CD14-positive monocyte (primary cell): ENCODE measurements around the gene ANKRD13C. TPM values are rescaled to one million over a fixed set of nuclear protein-coding genes. Genes with fewer than 3 reads are reported as not detected.
A peak's percentile ranks its signal among the peaks of the same experiment; 100 is the strongest.

Experiments used
- DNase-seq, 3 donors: peaks; one replicate each; pipeline ENCODE4 v3.0.0-alpha.2; 2011 to 2022
- H2AFZ ChIP-seq: 2 replicates; pipeline ENCODE4 v1.6.0; 2012; ENCODE audit warnings: mild to moderate bottlenecking, low read depth, low read length, inconsistent platforms; ENCODE audit not compliant: insufficient read depth, poor library complexity, severe bottlenecking
- H3K27ac ChIP-seq, 2 donors: 1 replicate in 1 of 2; 2 replicates in 1 of 2; pipeline ENCODE4 v1.5.1; 2012 to 2013; ENCODE audit warnings: low read length in 2 of 2, control low read depth in 1 of 2, inconsistent platforms in 1 of 2, low read depth in 1 of 2, mild to moderate bottlenecking in 1 of 2
- H3K27me3 ChIP-seq, 2 donors: one replicate each; pipeline versions ENCODE4 v1.6.0 to v1.6.1; 2011 to 2013; ENCODE audit warnings: low read length in 2 of 2; ENCODE audit not compliant: control insufficient read depth in 2 of 2, insufficient read depth in 2 of 2
- H3K36me3 ChIP-seq, 2 donors: replicated peaks in 1 of 2; 1 replicate in 1 of 2; 2 replicates in 1 of 2; pipeline versions ENCODE4 v1.5.1 to v1.6.1; 2012 to 2013; ENCODE audit warnings: low read length in 2 of 2, control low read depth in 1 of 2, inconsistent platforms in 1 of 2, mild to moderate bottlenecking in 1 of 2; ENCODE audit not compliant: insufficient read depth in 2 of 2, control insufficient read depth in 1 of 2
- H3K4me1 ChIP-seq, 2 donors: 1 replicate in 1 of 2; 2 replicates in 1 of 2; pipeline versions ENCODE4 v1.5.1 to v1.6.1; 2012 to 2013; ENCODE audit warnings: low read length in 2 of 2, control low read depth in 1 of 2, inconsistent platforms in 1 of 2, mild to moderate bottlenecking in 1 of 2, moderate library complexity in 1 of 2; ENCODE audit not compliant: insufficient read depth in 2 of 2, control insufficient read depth in 1 of 2
- H3K4me2 ChIP-seq: replicated peaks from 2 replicates; pipeline ENCODE3; 2012; ENCODE audit warnings: low read length, moderate library complexity, mild to moderate bottlenecking; ENCODE audit not compliant: poor library complexity, severe bottlenecking; ENCODE audit errors: extremely low read depth
- H3K4me3 ChIP-seq, 3 experiments: fragments of 200-600 bp in 1 of 3; sonication (generic) in 1 of 3; replicated peaks in 1 of 3; 1 replicate in 2 of 3; 2 replicates in 1 of 3; pipeline ENCODE4 v1.5.1; 2011 to 2013; ENCODE audit warnings: low read length in 3 of 3, mild to moderate bottlenecking in 3 of 3, control low read depth in 2 of 3, low read depth in 2 of 3, inconsistent platforms in 1 of 3, moderate library complexity in 1 of 3
- H3K79me2 ChIP-seq: 2 replicates; pipeline ENCODE4 v1.6.0; 2012; ENCODE audit warnings: mild to moderate bottlenecking, control low read depth, inconsistent platforms, low read length, moderate library complexity; ENCODE audit not compliant: insufficient read depth
- H3K9ac ChIP-seq: 2 replicates; pipeline ENCODE4 v1.6.0; 2017; ENCODE audit warnings: low read length, mild to moderate bottlenecking; ENCODE audit not compliant: insufficient read depth, poor library complexity, severe bottlenecking
- H3K9me3 ChIP-seq, 2 donors: replicated peaks in 1 of 2; 1 replicate in 1 of 2; 2 replicates in 1 of 2; pipeline versions ENCODE4 v1.5.1 to v1.6.1; 2012 to 2013; ENCODE audit warnings: low read length in 2 of 2, control low read depth in 1 of 2; ENCODE audit not compliant: control insufficient read depth in 1 of 2, insufficient read depth in 1 of 2
- H4K20me1 ChIP-seq: 2 replicates; pipeline ENCODE4 v1.6.0; 2012; ENCODE audit warnings: mild to moderate bottlenecking, low read length, control low read depth, moderate library complexity; ENCODE audit not compliant: insufficient read depth
- H3K27ac Mint-ChIP-seq, 7 donors: one replicate each; pipeline ENCODE4 v1.8.0; 2020; ENCODE audit warnings: mild to moderate bottlenecking in 7 of 7, mixed read lengths in 7 of 7, moderate library complexity in 6 of 7, inconsistent platforms in 2 of 7
- H3K27me3 Mint-ChIP-seq, 3 donors: one replicate each; pipeline ENCODE4 v1.8.0; 2021 to 2022; ENCODE audit warnings: low read depth in 3 of 3, mild to moderate bottlenecking in 3 of 3, mixed read lengths in 3 of 3, moderate library complexity in 3 of 3, inconsistent platforms in 1 of 3
- H3K36me3 Mint-ChIP-seq, 2 donors: one replicate each; pipeline ENCODE4 v1.8.0; 2020; ENCODE audit warnings: mixed read lengths in 2 of 2, inconsistent platforms in 1 of 2, mild to moderate bottlenecking in 1 of 2
- H3K4me1 Mint-ChIP-seq: one replicate; pipeline ENCODE4 v1.8.0; 2020; ENCODE audit warnings: mild to moderate bottlenecking, mixed read lengths
- H3K4me3 Mint-ChIP-seq, 2 donors: one replicate each; pipeline ENCODE4 v1.8.0; 2020; ENCODE audit warnings: mild to moderate bottlenecking in 2 of 2, mixed read lengths in 2 of 2, moderate library complexity in 1 of 2
- H3K9me3 Mint-ChIP-seq, 7 donors: one replicate each; pipeline ENCODE4 v1.8.0; 2020 to 2022; ENCODE audit warnings: mixed read lengths in 7 of 7, mild to moderate bottlenecking in 6 of 7, moderate library complexity in 6 of 7, inconsistent platforms in 2 of 7
- CTCF ChIP-seq: fragments of 200-600 bp; IDR thresholded peaks from one replicate; pipeline ENCODE4 v1.8.0; 2022; ENCODE audit warnings: antibody characterized with exemption, mild to moderate bottlenecking
- WGBS: methylation state at CpG from one replicate; pipeline ENCODE4 v1.1.5; 2013; ENCODE audit warnings: missing lambda C conversion rate; ENCODE audit not compliant: insufficient coverage; 5-methylcytosine and 5-hydroxymethylcytosine counted together
- intact Hi-C, 2 donors: fragments of 100-400 bp; cut with micrococcal nuclease; formaldehyde crosslinking; loops; one replicate each; pipeline versions ENCODE4 v1.15.0 to v1.15.1; 2023
- polyA plus RNA-seq, 3 donors: library from polyadenylated mRNA; depleted of rRNA in 1 of 3; unstranded in 2 of 3; stranded (reverse) in 1 of 3; fragments of 300-500 nt in 2 of 3; fragments of >200 nt in 1 of 3; fragmentation: Illumina TruSeq in 2 of 3; gene quantifications; 1 replicate in 2 of 3; 2 replicates in 1 of 3; pipeline ENCODE4 v1.2.3, GENCODE V29; 2012 to 2021

ANKRD13C gene
- polyA plus RNA-seq, 3 donors, result 4.5 to 7.6 (median 6.5) TPM

GRCh38 chr1:70228670-70229069 lies 125.9 kb downstream of the ANKRD13C start:
- Mint-ChIP-seq H3K27me3 (no peaks in the 10 kb centered on the region), H3K9me3 (no peaks in the 10 kb centered on the region), H3K4me1 (peaks cover 3% of the 10 kb centered on the region), H3K4me3 (no peak overlapping the region), H3K27ac (no peak overlapping the region), H3K36me3 (peaks cover 64 to 72% of the 10 kb centered on the region in 2 donors)
- no peak for DNase-seq
- peaks cover 0 to under 1% of the 10 kb centered on the region in 2 donors for H3K4me1 ChIP-seq
- peaks cover 71% of the 10 kb centered on the region for H3K79me2 ChIP-seq
- H2AFZ ChIP-seq, result no peak overlapping the region
- intact Hi-C loops, result no loop called here
- no CpG with 5 or more reads among the region's 2 CpGs for WGBS
- no peak overlapping the region for H3K4me2 ChIP-seq
- no peak overlapping the region for H3K4me3 ChIP-seq
- peaks cover 81% of the 10 kb centered on the region for H4K20me1 ChIP-seq
- no peak for TF ChIP-seq CTCF
- H3K27me3 ChIP-seq, result no peaks in the 10 kb centered on the region
- no peaks in the 10 kb centered on the region for H3K9me3 ChIP-seq
- no peak overlapping the region for H3K27ac ChIP-seq
- no peak overlapping the region for H3K9ac ChIP-seq
- H3K36me3 ChIP-seq, result peaks cover 73 to 91% of the 10 kb centered on the region in 2 donors

- H3K9me3 Mint-ChIP-seq, result no peaks in the 10 kb centered on the region
- Histone ChIP-seq H3K9me3 (no peaks in the 10 kb centered on the region), H3K9ac (no peak overlapping the region), H2AFZ (no peak overlapping the region), H3K4me2 (no peak overlapping the region), H3K27me3 (no peaks in the 10 kb centered on the region), H4K20me1 (peaks cover 80% of the 10 kb centered on the region), H3K36me3 (peaks cover 61 to 82% of the 10 kb centered on the region in 2 donors), H3K4me3 (no peak overlapping the region), H3K4me1 (peaks cover 2 to 13% of the 10 kb centered on the region in 2 donors), H3K79me2 (peaks cover 78% of the 10 kb centered on the region), H3K27ac (peak overlapping the region in 1 of 2 donors; percentile 30)
- H3K4me3 Mint-ChIP-seq, result no peak overlapping the region
- no CpG with 5 or more reads among the region's 1 CpG for WGBS
- H3K4me1 Mint-ChIP-seq, result peaks cover 13% of the 10 kb centered on the region
- no peaks in the 10 kb centered on the region for H3K27me3 Mint-ChIP-seq
- H3K27ac Mint-ChIP-seq, result peak overlapping the region in 1 of 7 donors; percentile 37
- no peak for DNase-seq
- intact Hi-C loops, result no loop called here
- no peak for TF ChIP-seq CTCF
- peaks cover 56 to 64% of the 10 kb centered on the region in 2 donors for H3K36me3 Mint-ChIP-seq
These were observed 127.1 kb downstream of the ANKRD13C start for GRCh38 chr1:70227439-70227838.
